OCI-LY3 (cell line): Measurements from ENCODE around the gene CDH4.

ENCODE experiments used
- H2AFZ ChIP-seq: fragments of 200-600, 300-600 bp; shearing (Covaris generic); 2 replicates; pipeline ENCODE4 v1.6.0; 2014; ENCODE audit warnings: antibody characterized with exemption, low read depth, low read length
- H3K27ac ChIP-seq: fragments of 200-600, 300-600 bp; sonication (generic); 2 replicates; pipeline ENCODE4 v1.5.1; 2014; ENCODE audit warnings: mild to moderate bottlenecking, low read length, moderate library complexity, mixed read lengths
- H3K27me3 ChIP-seq: fragments of 200-600, 300-600 bp; sonication (generic); 2 replicates; pipeline ENCODE4 v1.6.1; 2014; ENCODE audit warnings: low read depth, low read length, mixed read lengths
- H3K36me3 ChIP-seq: fragments of 200-600, 300-600 bp; sonication (generic); replicated peaks from 2 replicates; pipeline ENCODE3; 2014; ENCODE audit warnings: low read depth, low read length, mixed read lengths
- H3K4me1 ChIP-seq: fragments of 300-600, 200-600 bp; sonication (generic); 2 replicates; pipeline ENCODE4 v1.6.1; 2014; ENCODE audit warnings: low read length, mixed read lengths
- H3K4me2 ChIP-seq: fragments of 200-600, 300-600 bp; sonication (generic); 2 replicates; pipeline ENCODE4 v1.6.1; 2014; ENCODE audit warnings: low read length, mixed read lengths
- H3K4me3 ChIP-seq: fragments of 300-600, 200-600 bp; sonication (generic); 2 replicates; pipeline ENCODE4 v1.5.1; 2014; ENCODE audit warnings: antibody characterized with exemption, mild to moderate bottlenecking, low read length, moderate library complexity
- H3K79me2 ChIP-seq: fragments of 300-600, 200-600 bp; shearing (Covaris generic); 2 replicates; pipeline ENCODE4 v1.6.1; 2014; ENCODE audit warnings: mild to moderate bottlenecking, low read length, mixed read lengths
- H3K9ac ChIP-seq: fragments of 300-600, 200-600 bp; shearing (Covaris generic); 2 replicates; pipeline ENCODE4 v1.6.0; 2014; ENCODE audit warnings: mild to moderate bottlenecking, low read length, moderate library complexity
- H3K9me3 ChIP-seq: fragments of 200-600, 300-600 bp; shearing (Covaris generic); 2 replicates; pipeline ENCODE4 v1.6.1; 2014; ENCODE audit warnings: low read length, mixed read lengths; ENCODE audit not compliant: insufficient read depth
- H4K20me1 ChIP-seq: fragments of 200-600, 300-600 bp; sonication (generic); 2 replicates; pipeline ENCODE4 v1.6.1; 2016; ENCODE audit warnings: low read length, mixed read lengths; ENCODE audit not compliant: insufficient read depth
- EZH2phosphoT487 ChIP-seq: fragments of 200-600 bp; shearing (Covaris generic); IDR thresholded peaks from 2 replicates; pipeline ENCODE4 v1.6.1; 2018; ENCODE audit warnings: antibody characterized with exemption, mixed run types, low read depth
- TF ChIP-seq, protein P1 (sequence below): fragments of 200-600, 300-600 bp; sonication (generic); IDR thresholded peaks from 2 replicates; pipeline ENCODE4 v1.5.1; 2014; ENCODE audit warnings: antibody characterized with exemption, low read length, low read depth

The CDH4 gene

GRCh38 chr20:61936701-61937131 lies 684.7 kb downstream of the CDH4 start:
- H3K9ac ChIP-seq: no peak overlapping the region
- no peak overlapping the region for H3K4me2 ChIP-seq
- no peaks in the 10 kb centered on the region for H3K36me3 ChIP-seq
- no peaks in the 10 kb centered on the region for H3K9me3 ChIP-seq
- no peak overlapping the region for H3K4me3 ChIP-seq
- no peaks in the 10 kb centered on the region for H4K20me1 ChIP-seq
- H3K4me1 ChIP-seq: no peaks in the 10 kb centered on the region
- H3K79me2 ChIP-seq: no peaks in the 10 kb centered on the region
- H2AFZ ChIP-seq: no peak overlapping the region
- no peak overlapping the region for H3K27ac ChIP-seq
- no peaks in the 10 kb centered on the region for H3K27me3 ChIP-seq
- TF ChIP-seq, protein P1, sequence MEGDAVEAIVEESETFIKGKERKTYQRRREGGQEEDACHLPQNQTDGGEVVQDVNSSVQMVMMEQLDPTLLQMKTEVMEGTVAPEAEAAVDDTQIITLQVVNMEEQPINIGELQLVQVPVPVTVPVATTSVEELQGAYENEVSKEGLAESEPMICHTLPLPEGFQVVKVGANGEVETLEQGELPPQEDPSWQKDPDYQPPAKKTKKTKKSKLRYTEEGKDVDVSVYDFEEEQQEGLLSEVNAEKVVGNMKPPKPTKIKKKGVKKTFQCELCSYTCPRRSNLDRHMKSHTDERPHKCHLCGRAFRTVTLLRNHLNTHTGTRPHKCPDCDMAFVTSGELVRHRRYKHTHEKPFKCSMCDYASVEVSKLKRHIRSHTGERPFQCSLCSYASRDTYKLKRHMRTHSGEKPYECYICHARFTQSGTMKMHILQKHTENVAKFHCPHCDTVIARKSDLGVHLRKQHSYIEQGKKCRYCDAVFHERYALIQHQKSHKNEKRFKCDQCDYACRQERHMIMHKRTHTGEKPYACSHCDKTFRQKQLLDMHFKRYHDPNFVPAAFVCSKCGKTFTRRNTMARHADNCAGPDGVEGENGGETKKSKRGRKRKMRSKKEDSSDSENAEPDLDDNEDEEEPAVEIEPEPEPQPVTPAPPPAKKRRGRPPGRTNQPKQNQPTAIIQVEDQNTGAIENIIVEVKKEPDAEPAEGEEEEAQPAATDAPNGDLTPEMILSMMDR: no peak
- TF ChIP-seq EZH2phosphoT487: no peak

DNA sequence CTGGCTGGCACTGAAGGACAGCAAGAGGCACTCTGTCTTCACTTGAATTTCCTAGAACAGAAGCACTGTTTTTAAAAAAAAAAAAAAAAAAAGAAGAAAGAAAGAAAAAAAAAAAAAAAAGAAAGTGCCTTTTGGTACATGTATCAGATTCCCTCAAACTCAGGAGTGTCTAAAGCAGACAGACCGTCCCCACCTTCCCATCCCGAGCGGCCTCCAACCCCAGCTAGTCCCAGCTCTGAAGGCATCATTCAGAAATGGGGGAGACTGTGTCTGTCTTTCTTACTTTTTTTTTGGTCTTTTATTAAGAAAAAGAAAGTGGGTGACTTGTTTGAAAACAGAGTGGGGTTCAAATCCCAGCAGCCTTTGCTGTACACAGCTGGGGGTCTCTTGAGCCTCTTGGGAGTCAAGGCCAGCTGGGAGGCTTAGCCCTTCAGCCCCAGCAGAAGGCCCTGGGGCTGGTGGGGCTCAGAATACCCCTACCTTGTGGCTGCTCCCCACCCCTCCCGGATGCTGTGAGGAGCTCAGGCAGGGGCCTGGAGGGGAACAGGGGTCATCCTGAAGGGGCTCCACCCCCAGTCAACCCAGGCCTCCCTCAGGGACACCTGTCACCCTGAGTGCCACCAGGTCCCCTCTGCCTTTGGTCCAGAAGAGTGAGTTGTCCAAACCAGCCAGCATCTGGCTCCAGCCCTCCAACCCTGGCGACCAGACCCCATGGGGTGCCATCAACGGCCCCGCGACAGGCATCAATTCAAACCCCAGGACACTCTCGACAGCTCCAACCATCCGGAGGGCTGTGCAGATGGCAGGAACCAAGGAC lies 685.3 kb downstream of the CDH4 start:
- H3K9me3 ChIP-seq: no peaks in the 10 kb centered on the region
- H3K27ac ChIP-seq: no peak overlapping the region
- no peak overlapping the region for H3K4me2 ChIP-seq
- H3K27me3 ChIP-seq: no peaks in the 10 kb centered on the region
- H3K79me2 ChIP-seq: no peaks in the 10 kb centered on the region
- no peak overlapping the region for H3K4me3 ChIP-seq
- H2AFZ ChIP-seq: no peak overlapping the region
- H3K9ac ChIP-seq: no peak overlapping the region
- no peaks in the 10 kb centered on the region for H4K20me1 ChIP-seq
- no peaks in the 10 kb centered on the region for H3K4me1 ChIP-seq
- H3K36me3 ChIP-seq: no peaks in the 10 kb centered on the region
- TF ChIP-seq, protein P1: no peak
- no peak for TF ChIP-seq EZH2phosphoT487

DNA sequence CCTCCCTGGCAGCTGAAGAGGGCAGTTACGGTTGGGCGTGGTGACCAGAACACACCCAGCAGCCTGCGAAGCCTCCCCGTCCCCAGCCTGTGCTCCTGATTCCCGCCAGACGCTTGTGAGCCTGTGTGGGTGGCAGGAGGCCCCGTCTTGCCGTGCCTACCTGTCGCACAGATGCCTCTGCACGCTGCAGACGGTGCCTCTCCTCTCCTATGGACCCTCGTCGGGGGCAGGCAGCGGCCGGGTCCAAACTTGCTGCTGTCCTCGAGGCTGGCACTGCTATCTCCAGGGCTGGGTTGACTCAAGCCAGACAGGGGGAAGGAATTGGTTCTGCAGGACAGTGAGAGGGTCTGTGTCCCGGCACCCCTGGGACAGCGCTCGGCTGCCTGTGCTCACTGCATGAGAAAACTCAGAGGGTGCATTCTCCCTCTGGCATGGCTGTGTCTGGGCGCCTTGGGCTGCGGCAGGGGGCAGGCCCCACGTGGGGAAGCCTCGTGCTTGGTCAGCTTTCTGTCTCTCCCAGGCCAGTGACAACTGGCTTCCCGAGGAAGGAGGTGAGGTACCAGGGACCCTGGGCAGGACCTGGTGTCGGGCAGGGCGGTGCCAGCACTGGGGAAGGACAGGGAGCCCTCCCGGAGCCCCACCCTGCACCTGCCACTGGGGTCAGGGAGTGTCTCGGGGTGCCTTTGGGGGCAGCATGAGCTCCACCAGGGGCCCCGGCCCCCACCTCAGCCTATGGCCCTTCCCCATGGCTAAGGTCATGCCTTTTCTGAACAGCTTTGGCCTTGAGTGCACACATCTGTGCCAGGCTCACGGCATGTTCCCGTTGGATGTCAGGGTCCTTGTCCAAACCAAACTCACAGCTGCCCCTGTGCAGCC lies 686.1 kb downstream of the CDH4 start:
- H3K36me3 ChIP-seq: no peaks in the 10 kb centered on the region

More for the DNA sequence above, 686.1 kb downstream of the CDH4 start:
- H3K9ac ChIP-seq: no peak overlapping the region
- H4K20me1 ChIP-seq: no peaks in the 10 kb centered on the region
- H3K4me2 ChIP-seq: no peak overlapping the region
- no peak for TF ChIP-seq EZH2phosphoT487
- TF ChIP-seq, protein P1: no peak
- H2AFZ ChIP-seq: no peak overlapping the region
- no peaks in the 10 kb centered on the region for H3K79me2 ChIP-seq
- no peak overlapping the region for H3K4me3 ChIP-seq
- H3K27ac ChIP-seq: no peak overlapping the region
- no peaks in the 10 kb centered on the region for H3K9me3 ChIP-seq
- no peaks in the 10 kb centered on the region for H3K4me1 ChIP-seq
- no peaks in the 10 kb centered on the region for H3K27me3 ChIP-seq
